GM15510 (cell line): ENCODE data around the gene GNG3.

Experiments used
- POLR2A ChIP-seq: IDR thresholded peaks from 3 replicates; pipeline ENCODE4 v1.6.1; 2011; ENCODE audit warnings: borderline replicate concordance; ENCODE audit not compliant: insufficient read length; ENCODE audit errors: extremely low read depth

GNG3 gene

GRCh38 chr11:62709247-62710000 lies 1.9 kb downstream of the GNG3 start:
- peak; percentile 67 for TF ChIP-seq POLR2A

GRCh38 chr11:62710001-62710345 lies 2.5 kb downstream of the GNG3 start:
- TF ChIP-seq POLR2A, result no peak

GRCh38 chr11:62712276-62712812 lies 4.9 kb downstream of the GNG3 start:
- TF ChIP-seq POLR2A, result no peak

GRCh38 chr11:62712861-62713260 lies 5.4 kb downstream of the GNG3 start:
- no peak for TF ChIP-seq POLR2A

GRCh38 chr11:62713343-62713742 lies 5.9 kb downstream of the GNG3 start:
- no peak for TF ChIP-seq POLR2A

- TF ChIP-seq POLR2A, result no peak
Observed at GRCh38 chr11:62715150-62716130, 8.0 kb downstream of the GNG3 start.

- no peak for TF ChIP-seq POLR2A
Observed at GRCh38 chr11:62716206-62716605, 8.7 kb downstream of the GNG3 start.

- TF ChIP-seq POLR2A, result no peak
Observed at GRCh38 chr11:62716816-62717215, 9.3 kb downstream of the GNG3 start.

GRCh38 chr11:62719302-62719978 lies 12.0 kb downstream of the GNG3 start:
- TF ChIP-seq POLR2A, result no peak

GRCh38 chr11:62721994-62722393 lies 14.5 kb downstream of the GNG3 start:
- TF ChIP-seq POLR2A, result no peak

- TF ChIP-seq POLR2A, result no peak
Observed at GRCh38 chr11:62724171-62724570, 16.7 kb downstream of the GNG3 start.

- TF ChIP-seq POLR2A, result no peak
Observed at GRCh38 chr11:62725646-62726045, 18.2 kb downstream of the GNG3 start.

- no peak for TF ChIP-seq POLR2A
Observed at GRCh38 chr11:62726156-62726914, 18.9 kb downstream of the GNG3 start.

- TF ChIP-seq POLR2A, result no peak
Observed at GRCh38 chr11:62726915-62727164, 19.4 kb downstream of the GNG3 start.

GRCh38 chr11:62727165-62727871 lies 19.8 kb downstream of the GNG3 start, which contains the start of gene HNRNPUL2:
TSS of gene HNRNPUL2 (minus strand) at chr11:62727457. CDS start at chr11:62727156, 301 bp downstream.
- peak; percentile 94 for TF ChIP-seq POLR2A

GRCh38 chr11:62727872-62728170 lies 20.3 kb downstream of the GNG3 start:
- TF ChIP-seq POLR2A, result no peak
